ENCODE results near the gene HEPN1.
A peak's percentile ranks its signal among the peaks of the same experiment; 100 is the strongest.

HEPN1 gene

DNA sequence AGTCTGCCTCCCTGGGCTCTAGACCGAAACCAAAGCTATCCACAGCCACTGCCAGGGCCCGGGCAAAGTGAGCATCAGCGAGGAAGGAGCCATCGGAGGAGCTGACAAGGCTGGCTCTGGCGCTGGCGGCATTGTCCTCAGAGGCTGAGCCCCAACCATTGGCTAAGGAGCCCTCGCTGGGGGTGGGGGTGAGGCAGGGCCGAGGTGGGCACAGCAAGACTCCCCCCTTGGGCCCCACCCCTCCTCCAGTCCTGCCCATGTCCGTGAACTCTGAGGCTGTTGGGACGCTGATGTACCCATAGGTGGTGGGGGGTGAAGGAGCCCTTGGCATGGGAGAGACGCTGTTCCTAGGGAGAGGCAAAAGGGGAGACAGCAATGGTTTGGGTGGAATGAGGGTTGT is 32.6 kb upstream of the HEPN1 start:
- DNase-seq, result no peak

DNA sequence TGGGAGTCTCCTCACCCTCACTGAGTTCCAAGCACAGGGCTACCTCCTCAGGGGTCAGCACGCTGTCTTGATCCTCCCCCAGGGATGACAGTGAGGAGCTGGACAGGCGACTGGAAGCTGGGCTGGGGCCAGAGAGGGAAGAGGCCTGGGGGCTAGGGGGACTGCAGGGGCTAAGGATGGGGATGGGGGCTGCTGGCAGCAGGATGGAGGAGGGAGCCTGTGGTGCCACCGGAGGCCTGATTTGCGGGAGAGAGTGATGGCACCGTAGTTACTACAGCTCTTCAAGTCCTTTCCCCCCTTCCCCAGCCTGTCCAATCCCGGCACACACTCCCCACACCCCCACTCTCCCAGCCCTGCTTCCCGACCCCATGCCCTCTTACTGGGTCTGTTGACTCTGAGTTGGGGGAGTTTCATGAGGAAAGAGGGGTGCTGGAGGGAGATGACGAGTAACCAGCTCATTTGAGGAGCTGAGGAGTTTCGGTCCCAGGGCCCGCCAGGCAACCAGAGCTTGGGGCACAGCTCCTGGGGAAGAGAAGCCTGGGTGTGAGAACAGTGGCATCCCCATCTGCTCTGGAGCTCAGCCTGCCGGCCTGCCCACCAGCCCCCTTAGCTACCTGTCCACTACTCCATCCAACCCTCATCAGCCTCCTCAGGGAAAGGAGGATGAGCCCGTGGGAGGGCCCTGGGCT is 31.9 kb upstream of the HEPN1 start:
- DNase-seq, result no peak

DNA sequence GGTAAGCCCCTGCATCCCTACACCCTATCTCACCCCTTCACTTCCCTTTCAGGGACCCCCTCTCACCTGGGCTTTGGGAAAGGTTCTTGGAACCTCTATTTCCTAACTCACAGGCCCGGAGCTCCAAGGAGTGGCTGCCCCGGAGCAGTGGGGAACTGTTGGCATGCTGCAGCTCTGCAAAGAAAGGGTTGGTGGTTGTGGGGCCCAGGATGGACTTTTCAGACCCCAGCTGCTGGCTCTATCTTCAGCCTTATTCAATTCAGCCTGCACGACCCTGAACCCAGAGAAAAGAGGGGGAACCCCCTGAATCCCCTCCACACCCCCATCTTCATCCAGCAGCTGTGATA is 31.4 kb upstream of the HEPN1 start:
- DNase-seq, result no peak

DNA sequence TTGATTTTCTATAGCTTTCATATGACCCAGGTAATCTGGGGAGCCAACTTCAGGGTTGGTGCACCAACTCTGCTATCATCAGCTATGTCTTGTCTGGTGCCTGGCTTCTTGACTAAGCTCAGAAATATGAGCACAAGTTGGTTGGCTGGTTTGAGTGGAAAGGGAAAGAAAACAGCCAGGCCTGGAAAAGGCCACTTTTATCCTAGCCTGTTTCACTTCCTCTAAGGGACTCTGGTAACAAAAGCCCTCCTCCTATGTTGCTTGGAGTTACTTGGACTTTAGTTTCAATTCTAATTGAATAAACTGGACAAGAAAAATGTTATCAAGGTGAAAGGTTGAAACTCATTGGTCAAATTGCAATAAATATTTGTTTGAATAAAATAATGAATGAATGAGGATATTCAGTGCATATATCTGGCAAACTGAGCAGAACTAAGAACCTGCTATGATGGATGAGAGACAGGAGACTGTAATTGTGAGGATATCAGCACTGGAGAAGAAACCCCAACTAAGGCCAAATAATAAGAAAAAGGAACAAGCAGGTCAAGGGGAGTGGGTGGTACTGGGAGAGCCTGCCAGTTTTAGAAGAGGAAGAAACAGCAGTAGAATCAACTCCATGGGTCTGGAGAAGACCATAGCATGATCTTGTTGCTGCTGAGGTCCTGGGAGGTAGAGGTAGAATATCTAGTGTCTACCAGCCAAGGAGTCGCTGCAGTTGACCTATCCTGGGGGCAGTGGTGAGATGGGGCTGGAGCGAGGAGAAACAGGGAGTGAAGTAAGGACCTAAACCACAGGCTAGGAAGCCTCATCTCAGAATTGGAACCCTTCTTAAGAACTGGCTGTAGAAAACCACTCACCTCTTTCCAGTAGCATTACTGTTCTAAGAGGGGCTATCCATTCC is 29.6 kb upstream of the HEPN1 start:
- DNase-seq, result no peak

DNA sequence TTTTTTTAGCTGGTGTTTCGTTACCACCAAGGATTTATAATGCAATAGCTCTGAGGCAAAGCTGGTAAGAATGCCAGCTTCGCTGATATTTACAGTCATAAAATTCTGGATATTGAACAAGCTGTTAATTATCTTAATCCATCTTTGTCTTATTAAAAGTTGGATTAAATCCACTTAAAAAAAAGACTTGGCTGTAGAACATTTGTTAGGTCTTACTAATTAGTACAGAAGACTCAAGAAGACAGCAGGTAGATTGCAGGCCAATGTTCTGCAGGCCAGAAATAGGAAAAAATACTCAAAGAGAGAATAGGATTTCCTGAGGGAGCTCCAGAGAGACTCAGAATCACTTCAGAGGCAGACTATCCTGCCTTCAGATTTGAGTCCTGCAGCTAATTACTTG is 28.9 kb upstream of the HEPN1 start:
- DNase-seq, result no peak

DNA sequence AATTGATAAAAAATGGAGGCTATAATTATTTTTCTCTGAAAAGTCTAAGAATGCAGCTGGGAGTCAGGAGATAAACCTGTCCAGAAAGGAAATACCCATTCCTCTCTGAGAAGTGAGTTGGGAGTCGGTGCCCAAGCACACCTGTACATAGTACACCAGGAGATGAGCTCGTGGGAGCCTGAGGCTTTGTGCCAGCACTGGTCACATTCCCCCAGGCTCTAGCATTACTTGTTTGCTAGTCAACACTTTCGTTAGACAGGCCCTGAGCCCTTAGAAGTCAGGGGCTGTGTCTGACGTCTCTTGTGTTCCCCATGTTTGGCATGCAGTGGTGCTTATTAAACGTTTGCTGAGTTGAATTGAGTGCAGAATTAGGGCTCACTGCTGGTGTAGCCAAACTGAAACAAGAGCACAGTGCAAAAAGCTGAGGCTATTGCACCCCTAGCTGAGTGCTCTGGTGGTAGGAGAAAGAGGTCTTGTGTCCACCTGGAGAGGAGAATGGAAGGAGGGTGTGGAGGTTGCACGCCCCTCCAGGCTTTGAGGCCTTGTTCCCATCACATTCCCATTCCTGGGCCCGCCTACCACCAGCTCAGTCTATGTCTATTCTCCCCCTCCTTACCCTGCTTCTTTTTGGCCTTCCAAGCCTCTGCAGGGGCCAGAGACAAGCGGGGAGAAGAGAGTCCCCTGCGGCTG is 28.2 kb upstream of the HEPN1 start:
- DNase-seq, result no peak

DNA sequence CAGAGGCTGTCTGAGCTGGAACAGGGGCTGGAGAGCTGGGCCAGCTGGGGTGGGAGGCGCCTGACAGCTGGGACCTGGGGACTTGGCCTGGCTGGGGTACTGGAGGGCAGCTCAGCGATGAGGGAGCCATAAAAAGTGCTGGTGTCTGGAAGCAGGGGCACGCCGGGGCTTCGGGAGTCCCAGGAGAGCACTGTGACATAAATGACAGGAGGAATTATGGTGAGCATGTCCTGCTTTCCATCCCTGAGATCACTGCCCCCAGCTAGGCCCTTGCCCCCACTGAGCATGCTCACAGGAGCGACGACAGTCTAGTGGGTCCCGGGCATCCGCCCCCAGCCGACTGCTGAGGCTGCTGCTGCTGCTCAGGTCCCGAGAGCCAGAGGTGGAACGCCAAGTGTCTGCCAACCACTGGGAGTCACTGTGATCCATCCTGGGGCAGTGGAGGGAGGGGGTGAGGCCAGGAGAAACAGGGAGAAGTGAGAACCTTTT is 27.6 kb upstream of the HEPN1 start:
- no peak for DNase-seq

DNA sequence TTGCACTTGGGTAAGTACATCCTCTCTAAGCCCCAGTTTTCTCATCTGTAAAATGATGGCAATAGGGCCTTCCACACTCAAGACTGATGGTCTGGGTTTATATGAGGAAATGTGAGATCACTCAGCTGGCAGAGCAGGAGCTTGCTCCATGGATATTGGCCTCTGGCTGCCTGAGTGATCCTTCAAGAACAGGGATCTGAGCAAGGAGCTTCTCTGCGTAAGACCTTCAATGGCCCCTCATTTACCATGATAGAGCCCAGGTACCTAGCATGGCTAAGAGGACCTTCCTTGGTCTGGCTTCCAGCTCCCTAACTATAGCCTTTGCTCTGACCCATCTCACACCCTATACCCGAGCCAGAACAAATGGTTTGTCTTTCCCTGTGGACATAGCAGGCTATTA is 26.9 kb upstream of the HEPN1 start:
- DNase-seq, result no peak

DNA sequence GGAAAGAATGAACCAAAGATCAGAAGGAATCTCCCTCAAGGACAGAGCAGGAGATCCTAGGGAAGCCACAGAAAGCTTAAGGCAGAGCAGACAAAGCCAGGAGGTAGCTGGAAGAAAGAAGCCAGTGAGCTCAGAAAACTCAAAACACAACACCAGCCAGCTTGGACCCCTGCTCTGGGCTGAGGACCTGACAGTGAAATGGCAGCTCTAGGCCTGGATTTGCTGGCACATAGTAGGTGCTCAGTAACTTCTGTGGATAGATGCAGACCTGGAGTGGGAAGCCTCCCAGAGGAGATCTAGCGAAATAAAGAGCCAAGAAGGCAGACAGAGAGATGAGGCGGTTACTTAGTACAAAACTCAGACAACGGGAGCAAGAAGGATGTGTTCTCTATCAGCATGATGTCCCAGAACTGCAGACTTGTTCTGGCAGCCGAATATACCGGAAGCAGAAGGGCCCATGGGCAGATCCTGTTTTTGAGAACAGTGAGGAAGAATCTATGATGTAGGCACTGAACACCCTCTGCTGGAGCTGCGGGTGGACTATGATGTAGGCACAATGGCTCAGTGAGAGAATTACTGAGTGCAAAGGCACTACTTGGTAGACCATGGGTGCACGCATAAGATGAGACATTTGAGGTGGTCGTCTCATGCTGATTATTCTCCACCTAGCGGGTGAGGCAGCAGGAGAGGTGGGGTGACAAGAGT is 26.1 kb upstream of the HEPN1 start:
- DNase-seq, result no peak

DNA sequence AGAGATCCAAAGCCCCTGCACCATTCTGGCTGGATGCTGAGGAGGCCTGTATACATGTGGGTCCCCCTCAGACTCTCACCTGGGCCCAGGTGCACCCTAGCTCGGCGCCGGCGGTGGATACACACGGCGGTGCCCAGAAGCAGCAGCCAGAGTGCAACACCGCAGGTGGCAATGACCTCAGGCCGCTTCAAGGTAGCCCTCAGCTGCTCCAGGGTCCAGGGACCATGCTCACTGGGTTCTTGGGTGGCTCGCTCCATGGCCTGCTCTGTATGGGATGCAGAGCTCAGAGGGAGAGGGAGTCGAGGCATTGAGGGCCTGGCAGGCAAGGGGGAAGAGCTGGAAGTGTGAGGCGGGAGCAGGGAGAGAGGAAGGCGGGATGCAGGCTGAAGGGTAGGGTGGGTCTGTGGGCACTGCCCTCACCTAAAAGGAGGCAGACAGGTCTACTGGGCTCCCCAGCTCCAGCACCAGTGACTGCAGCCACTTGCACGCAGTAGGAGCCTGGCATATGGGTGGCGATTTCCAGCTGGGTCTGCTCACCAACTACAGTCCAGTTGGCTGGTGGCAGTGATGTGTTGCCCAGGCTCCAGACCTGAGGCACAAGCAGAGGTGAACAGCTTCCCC is 25.2 kb upstream of the HEPN1 start:
- DNase-seq, result no peak

DNA sequence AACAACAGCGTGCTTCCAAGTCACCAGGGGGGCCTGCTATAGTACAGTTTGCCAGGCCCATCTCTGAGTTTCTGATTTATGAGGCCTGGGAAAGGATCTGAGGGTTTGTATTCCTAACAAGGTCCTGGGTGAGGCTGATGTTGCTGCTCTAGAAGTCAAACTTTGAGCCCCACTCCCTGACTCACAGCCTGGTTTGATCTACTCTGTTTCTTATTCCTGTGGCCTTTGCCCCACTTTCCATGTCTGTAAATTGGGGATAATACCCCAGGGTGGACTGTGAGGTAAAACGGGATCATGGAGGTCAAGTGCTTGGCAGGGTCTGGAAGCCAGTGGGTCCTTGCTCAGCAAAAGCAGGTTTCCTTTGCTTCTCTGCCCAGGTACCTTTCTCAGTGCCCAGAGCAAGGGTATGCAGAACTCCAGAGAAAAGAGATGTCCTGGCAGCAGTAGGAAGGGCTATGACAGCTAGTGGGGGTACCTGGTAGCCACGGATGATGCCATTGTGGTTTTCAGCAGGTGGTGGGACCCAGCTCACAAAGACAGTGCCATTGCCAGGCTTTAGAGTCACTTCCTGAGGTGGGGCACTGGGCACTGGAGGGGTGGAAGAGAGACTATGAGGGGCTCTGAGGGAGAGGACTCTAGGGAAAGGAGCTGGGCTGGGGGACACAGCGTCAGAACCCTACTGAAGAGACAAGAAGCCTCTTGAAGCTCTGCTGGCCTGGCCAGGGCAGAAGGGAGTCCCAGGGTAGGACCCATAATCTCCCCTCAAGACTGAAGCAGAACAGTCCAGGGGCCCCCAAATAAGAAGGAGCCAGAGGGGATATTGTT is 24.2 kb upstream of the HEPN1 start:
- no peak for DNase-seq

DNA sequence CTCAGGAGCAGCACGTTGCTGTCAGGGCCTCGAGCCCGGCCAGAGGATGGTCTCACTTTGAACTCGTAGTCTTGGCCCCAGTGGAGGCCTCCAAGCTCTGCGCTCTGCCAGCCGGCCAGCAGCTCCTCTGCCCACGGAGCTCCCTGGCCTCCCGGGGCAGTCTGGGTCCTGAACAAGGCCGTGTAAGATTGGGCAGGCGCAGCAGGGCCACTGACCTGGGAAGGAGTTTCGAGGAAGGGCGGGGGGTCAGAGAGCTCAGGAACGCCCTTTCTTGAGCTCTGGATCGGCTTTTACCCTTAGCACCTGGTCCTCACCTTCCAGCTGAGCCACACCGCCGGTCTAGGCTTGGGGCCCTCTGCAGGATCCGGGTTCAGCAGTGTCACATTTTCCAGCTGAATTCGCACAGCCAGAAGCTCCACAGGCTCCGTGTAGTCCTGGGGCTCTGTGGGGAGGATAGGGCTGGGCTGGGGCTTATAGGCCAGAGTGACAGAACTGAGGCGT is 23.5 kb upstream of the HEPN1 start:
- DNase-seq, result no peak

DNA sequence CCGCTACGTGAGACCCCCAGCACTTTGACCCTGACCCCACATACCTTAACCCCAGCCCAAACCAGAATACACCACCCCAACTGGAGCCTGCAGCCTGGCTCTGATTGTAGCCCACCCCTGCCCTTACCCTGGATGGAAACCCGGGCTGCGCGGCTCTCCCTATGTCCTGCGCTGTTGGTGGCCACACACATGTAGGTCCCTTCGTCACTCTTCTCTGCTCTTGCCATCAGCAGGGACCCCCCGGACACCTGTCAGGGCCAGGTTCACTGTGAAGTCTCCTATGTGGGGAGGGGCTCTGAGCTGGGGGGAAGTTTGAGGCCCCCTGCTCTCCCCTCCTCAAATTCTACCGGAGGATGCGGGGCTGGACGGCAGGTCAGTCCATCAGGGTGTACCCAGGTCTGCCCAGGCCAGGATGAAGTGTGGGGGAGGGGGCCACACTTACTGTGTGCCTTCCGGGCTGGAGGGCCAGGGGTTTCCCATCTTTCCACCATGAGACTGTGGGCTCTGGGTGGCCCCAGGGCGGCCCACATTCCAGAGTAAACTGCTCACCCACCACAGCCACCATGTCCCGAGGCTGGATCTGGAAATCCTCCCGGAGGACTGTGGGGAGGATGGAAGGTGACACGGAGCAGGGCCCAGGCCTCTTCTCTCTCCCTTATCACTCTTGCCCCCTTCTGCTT is 22.8 kb upstream of the HEPN1 start:
- DNase-seq, result no peak

DNA sequence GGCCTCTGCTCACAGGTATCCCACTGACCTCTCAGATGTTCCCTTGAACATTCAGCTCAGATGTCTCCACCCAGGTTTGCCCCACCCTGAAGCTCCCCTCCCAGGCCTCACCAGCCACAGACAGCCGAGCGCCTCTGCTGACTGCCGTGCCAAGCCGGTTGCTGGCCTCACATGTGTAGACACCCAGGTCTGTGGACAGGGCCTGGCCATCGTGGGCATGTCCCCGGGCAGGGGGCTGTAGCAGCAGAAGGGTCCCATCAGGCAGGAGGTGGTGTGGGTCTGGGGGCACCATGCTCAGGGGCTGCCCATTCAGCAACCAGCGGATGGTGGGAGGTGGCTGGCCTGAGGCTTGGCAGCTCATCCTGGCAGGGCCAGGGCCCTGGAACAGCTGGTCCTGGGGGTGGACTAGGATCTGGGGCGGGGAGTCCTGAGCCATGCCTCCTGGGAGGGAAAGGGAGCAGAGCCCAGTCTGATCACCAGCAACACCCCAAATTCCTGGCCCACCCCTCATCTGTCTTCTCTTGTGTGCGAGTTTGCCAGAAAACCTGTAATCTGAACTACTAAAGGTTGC is 22.1 kb upstream of the HEPN1 start:
- DNase-seq, result no peak

DNA sequence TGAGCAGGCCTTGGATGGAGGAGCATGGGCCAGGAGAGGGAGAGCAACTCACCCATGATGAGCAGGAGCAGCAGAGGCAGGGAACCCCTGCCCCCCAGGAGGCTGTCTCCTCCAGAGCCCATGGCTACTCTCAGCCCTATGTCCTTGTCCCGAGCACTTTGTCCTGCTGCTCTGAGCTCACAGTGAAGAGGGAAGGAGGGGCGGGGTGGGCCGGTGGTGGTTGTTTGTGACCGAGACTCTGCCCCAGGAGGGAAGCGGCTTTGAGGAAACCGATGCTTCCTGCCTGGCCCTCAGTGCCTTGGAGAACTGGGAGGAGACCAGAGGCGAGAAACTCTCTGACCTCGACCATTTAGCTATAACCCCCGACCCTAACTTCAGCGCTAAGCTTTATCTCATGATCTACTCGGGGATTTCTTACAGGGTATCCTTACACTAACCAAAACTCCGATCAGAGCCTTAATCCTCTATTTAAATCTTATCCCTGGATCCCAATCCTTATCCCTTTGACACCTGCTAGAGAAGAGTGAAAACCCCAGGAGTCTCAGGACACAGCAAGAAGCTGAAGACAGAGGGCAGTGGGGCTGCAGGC is 21.3 kb upstream of the HEPN1 start, which contains the start of gene ROBO4:
Gene ROBO4, minus strand, starts transcription at position 192 of the 589 bp plus-strand sequence. Its CDS starts 70 bp downstream, at position 122.
- DNase-seq, result no peak

DNA sequence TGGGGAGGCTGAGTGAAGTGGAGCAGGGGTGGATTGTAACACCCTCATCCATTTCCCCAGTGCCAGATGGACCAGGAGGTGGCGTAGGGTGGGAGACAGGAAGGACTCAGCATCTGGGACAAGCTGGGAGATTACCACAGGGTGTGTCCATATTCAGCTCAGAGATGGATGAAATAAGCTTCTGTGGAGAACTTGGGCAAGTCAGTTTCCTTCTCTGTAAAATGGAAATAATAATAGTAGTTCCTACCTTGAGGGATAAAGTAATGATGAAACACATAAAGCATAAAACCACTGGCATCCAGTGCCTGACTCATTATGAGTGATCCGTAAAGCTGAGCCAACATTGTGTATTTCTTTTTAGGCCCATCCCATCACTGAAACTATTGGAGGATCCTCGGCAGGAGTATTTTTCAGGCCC is 20.8 kb upstream of the HEPN1 start:
- DNase-seq, result peak; percentile 51 to 84

DNA sequence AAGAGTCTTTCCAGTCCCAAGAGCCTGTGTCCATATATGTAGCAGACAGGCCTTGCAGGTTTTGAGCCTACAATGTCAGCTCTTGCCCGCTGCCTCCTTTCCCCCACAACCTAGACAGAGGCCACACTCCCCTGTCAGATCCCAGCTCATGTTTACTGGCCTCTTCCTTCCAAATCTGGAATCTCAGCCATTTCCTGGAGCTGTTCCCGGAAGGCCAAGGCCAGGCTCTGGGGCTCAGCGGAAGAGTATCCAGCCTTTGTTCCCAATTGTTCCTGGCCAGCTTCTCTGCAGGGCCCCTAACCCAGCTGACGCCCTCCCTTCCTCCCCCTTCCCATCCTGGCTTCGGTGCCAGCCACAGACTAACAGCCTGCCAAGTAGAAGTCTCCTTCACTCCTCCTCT is 20.3 kb upstream of the HEPN1 start:
- peak; percentile 51 to 84 for DNase-seq

DNA sequence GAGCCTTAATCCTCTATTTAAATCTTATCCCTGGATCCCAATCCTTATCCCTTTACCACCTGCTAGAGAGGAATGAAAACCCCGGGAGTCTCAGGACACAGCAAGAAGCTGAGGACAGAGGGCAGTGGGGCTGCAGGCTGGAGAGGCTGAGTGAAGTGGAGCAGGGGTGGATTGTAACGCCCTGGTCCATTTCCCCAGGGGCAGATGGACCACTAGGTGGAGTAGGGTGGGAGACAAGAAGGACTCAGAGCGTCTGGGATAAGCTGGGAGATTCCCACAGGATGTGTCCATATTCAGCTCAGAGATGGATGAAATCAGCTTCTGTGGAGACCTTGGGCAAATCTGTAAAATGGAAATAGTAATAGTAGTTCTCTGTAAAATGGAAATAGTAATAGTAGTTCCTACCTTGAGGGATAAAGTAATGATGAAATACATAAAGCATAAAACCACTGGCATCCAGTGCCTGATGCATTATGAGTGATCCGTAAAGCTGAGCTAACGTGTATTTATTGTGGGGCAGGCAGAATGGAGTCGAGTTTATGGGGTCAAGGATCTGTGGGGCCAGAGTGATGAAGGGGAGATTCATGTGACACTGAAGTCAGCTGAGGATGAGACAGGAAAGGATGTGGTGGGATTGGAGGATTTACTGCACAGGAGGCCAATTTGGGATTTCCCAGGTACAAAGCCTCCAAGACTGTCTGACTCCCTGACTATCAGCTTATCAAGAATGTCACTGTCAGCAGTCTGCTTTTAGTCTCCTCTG is 19.5 kb upstream of the HEPN1 start:
- no peak for DNase-seq

DNA sequence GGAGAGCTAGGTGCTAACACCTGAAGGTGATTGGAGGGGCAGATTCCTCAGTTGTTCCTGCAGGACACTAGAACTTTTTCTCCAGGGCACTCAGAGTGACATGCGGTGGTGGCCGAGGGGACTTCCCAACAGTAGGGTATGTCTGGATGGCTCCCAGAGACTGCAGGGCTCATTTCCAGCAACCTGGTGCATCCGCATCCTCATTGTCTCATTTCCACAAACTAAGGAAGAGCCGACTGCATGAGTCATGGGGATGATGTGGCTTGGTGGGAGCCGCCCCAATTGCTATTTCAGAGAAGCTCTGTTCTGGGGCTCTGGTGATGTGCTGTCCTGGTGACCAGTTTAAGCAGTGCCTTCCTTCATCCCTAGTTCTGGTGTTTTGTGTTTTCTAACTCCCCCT is 18.6 kb upstream of the HEPN1 start:
- peak; percentile 85 to 94 for DNase-seq
